ENCODE data around the gene ZNF296.

GRCh38 chr19:45023048-45023447 is 53.2 kb downstream of the ZNF296 start:
- no peak for TF ChIP-seq EZH2 (optimal IDR thresholded peaks at IDR 0.05; ENCODE audit: low read depth, low read length)
- TF ChIP-seq EZH2phosphoT487 (IDR thresholded peaks at IDR 0.05; ENCODE audit: low read length), result no peak
- no peak for TF ChIP-seq CTCF (IDR thresholded peaks at IDR 0.05; ENCODE audit: low read length)

Measured in MM.1S (cell line).